NCI-H345 treated with DMSO at 0.1 percent for 48 hours (cell line): Measurements from ENCODE around the gene NUP188.

Experiments used
- DNase-seq: peaks from one replicate; lab custom pipeline; 2025; ENCODE audit not compliant: unreplicated experiment; lab: John Stamatoyannopoulos, UW

Gene NUP188

DNA sequence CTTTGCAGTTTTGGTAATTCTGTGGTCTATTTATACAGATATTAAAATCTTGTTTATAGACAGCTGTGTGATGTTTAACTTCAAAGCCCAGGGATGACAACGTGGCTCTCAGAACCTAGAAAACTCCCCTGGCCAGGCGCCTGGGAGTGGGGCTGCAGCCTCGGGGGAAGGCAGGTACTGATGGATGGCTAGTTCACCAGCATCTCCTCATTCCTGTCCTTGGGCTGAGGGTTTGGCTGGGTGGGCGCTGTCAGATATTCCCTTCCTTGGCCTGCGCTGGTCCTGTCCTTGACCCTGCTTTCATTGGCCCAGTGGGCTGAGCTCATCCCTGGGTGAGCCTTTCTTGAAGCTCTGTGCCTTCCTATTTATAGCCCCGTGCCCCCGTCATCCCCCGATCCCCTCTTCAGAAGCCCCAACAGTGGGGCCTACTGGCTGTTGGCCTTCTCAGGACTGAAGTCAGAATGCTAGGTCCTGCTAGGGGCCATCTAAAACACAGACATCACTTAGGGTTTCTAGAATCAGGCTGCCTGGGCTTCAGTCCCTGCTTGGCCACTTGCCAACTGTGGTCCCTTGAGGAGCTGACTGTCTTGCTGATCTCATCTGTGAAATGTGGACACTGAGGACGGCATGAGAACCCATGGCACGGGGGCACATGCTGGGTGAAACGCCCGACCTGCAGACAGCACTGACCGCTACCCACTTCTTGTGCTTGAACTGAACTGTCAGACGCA lies 59.7 kb downstream of the NUP188 start:
- no peak for DNase-seq

DNA sequence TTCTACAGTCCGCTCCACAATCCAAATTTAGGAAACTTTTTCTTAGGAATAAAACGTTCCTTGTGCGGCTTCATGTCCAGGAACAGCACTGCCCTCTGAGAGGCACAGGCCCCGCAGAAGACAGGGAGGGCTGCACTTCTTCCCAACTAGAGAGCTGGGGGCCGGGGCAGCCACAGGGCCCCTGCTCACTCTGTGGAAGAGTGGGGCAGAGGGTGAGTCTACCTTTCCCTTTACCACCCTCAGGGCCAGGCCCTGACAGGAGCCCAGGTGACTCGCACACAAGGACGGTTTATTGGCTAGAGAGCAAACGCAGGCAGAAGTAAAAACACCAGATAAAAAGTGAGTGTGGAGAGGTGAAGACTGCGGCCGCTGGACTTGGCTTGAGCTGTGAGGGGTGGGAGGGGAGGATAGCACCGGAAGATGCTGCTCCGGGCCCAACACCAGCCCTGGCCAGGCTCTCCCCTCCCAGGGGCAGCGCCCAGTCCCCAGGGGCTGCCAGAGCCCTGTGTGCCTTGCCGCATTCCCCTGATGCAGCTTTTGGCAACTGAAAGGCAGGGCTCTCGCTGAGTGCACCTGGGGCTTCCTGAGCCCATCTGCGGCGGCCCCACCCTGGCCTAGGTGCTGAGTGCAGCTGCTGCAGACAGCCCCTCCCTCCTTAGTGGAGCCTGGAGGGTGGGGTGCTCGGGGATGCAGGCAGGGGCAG lies 60.4 kb downstream of the NUP188 start:
- peak; percentile 65 for DNase-seq

- no peak for DNase-seq
Measured at GRCh38 chr9:129008469-129008965, 61.0 kb downstream of the NUP188 start.

GRCh38 chr9:129008986-129009583 lies 61.6 kb downstream of the NUP188 start:
- no peak for DNase-seq

DNA sequence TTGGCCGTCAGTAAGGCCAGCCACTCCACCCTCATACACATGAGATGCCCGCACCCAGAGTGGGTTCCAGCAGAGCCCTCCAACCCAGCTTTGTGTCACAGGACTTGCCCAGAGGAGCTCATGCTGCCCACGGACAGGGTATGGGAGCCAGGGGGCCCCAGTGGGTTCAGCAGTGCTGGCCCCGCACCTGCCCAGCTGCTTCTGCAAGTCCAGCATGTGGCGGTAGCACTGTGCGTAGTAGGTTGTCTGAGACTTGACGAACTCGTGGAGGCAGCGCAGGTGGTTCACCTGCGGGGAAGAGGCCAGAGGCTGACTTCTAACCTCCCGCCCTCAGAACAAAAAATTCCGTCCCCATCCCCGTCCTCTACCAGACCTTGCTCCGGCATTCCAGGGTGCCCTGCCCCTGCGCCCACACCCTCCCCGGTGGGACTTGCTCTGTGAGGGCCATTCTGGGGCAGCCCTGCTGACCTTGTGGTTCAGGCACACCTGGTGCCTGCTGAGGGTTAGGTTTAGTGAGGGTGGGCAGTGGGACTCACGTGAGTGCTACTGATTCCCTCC lies 62.2 kb downstream of the NUP188 start:
- DNase-seq: no peak

DNA sequence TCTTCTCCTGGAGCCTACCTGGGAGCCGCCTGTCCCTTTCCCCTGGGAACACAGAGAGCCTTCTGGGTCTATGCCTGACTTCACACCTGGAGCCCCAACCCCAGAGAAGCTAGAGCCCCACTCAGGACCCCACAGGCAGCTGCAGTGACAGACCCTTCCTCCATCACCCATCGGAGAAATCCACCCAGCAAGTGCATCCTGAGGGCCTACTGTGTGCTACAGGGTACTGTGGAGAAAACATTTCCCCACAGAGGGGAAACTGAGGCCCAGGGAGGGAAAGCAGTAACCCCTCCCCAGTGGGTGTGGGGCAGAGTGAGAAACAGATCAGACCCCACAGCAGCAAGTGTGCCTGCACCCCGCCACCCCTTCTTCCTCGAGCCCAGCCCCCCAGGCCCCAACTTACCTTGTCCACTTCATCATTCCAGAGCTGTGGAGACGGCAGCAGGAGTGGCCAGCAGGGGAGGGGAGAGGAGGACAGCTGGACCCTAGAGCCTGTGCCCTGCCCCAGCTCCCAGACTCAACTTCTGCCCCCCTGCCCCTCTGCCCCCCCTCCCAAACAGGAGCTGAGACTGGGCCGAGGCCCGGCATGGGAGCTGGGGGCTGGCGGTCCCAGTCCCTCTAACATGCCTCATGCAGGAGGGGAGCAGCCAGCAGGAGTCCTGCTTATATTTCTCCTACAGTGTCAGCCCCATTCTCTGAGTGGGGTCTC lies 62.9 kb downstream of the NUP188 start:
- no peak for DNase-seq

DNA sequence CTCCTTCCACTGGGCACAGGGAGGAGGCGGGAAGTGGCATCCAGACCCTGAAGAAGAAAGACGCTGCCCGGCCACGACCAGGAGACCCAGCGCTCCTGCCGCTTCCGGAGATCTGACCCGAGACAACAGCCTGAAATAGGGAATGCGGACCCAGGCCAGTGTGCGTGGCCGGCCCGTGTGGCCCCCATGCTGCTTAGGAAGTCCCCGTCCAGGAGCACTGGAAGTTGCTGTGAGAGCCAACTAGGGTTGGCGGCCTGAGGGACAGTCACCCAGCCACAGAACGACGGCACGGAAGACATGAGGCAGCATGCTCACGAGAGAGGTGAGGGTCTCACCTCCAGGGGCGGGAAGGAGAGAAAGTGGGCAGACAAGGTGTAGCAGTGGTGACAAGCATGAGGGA lies 63.7 kb downstream of the NUP188 start:
- no peak for DNase-seq

DNA sequence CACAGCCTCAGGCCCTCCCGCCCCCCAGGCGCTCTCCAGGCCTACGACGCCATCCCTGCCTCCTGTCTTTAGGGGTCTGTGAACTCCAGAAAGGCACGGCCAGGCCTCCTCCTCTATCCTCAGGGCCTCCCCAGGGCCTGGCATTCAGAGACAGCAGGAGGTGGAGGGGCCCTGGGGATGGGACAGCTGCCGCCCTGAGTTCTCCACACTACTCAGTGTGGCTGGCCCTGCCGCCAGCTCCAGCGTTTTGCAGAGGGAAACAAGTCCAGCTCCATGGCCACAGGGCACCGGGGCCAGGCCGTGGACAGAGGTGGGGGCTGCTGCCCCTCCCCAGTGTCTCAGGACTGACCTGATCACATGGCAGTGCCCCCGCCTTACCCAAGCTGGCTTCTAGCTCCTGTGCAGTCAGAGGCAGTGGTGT lies 64.3 kb downstream of the NUP188 start:
- DNase-seq: no peak

GRCh38 chr9:129012343-129012742 lies 64.8 kb downstream of the NUP188 start:
- DNase-seq: no peak

- no peak for DNase-seq
Measured at GRCh38 chr9:129012893-129013448, 65.5 kb downstream of the NUP188 start.

- no peak for DNase-seq
Measured at GRCh38 chr9:129013674-129014073, 66.2 kb downstream of the NUP188 start.

DNA sequence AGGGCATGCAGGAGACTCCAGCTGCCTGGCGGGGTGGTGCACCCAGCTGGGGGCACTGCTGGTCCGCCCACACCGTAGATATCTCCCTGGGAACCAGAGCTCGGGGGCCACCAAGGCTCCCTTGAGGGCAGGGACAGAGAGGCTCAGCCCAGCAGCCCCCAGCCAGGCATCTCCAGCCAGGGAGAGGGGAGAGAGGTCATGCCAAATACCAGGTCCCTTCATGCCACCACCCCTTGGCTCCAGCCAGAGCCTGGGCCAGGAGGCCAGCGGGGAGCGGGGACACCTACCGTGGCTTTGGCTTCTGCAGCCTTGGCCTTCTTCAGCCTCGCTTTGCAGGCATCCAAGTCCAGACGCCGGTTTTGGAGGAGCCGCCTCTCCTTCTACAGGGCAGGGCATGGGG lies 66.6 kb downstream of the NUP188 start:
- no peak for DNase-seq

DNA sequence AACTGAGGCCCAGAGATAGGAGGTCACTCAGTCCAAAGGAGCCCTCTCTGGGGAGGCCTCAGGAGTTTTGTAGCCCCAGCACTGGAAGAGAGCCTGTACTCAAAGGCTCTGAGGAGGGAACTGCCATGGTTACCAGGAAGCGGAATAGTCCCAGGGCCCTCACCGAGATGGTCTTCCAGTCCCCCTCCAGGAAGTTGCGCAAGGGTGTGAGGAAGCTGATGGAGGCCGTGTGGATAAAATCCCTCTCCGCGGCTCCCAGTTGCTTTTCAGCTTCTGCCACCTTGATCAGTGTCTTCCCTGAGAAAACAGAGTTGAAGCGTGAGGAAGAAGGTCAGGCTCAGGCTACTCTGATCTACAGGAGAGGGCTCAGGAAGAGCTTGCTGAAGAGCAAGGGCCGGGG lies 67.1 kb downstream of the NUP188 start:
- DNase-seq: no peak

- DNase-seq: no peak
Measured at GRCh38 chr9:129021091-129021490, 73.6 kb downstream of the NUP188 start.

DNA sequence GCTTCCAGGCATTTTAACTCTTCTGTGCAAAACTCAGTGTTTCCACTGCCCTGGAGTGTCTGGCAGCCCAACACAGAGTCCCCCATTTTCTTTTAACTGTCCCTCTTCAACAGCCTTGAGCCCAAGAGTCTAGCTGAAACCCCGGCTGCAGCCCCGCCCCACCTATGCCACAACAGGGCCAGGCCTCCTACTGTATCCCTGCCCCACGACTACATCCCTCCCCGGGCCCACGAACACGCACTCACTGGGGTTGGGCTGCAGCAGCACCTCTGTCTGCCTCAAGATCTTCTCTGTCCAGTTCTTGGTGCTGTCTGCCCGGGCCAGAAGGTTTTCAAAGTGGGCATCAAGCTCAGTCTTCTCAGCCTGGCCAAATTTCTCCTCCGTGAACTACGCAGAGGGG lies 74.5 kb downstream of the NUP188 start:
- no peak for DNase-seq

DNA sequence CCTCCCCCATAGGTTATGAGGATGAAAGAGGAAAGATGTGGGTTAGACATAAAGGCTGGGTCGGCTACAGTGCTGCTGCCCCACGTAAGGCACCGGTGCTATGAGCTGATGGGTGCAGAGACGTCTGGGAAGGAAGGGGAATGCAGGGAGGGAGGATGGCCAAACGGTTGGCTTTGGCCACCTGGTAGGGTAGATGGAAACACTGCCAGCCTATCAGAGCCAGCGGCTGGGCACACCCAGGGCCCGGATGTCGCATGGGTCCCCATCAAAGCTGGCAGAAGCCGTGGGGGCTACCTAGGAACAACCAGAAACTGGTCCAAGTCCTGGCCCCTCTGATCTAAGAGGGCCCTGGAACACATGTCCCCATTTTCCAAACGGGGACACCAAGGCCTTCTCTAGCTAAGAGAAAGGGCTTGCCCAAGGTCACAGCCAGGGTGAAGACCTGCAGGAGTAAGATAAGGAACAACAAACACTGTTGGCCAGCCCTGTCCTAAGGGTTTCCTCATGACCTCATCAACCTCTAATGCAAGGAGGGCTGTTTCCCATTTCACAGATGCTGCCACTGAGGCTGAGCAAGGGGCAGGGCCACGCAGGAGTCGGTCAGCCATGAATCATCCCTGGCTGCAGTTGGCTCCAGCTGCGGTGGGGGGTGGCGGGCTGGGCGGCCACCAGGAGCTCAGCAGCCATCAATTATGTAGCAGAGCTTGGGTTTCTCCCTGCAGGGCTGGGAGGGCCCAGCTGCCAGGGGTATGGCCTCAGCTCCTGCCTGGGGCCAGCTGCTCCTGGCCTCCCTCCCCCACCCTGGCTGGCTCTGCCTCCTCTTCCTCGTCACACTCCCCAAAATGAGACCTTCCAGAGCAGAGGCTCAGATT lies 75.8 kb downstream of the NUP188 start:
- no peak for DNase-seq

DNA sequence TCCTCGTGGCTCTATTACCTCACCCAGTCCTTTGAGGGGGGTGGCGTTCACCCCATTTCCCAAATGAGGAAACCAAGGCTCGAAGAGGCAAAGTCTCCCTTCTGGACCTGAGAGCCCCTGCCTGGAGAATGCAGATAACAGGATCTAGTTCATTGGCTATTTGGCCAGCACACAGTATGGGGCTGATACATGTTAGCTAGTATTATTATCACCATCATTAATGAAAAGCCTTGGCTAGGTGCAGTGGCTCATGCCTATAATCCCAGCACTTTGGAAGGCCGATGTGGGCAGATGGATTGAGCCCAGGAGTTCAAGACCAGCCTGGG lies 76.4 kb downstream of the NUP188 start:
- no peak for DNase-seq

DNA sequence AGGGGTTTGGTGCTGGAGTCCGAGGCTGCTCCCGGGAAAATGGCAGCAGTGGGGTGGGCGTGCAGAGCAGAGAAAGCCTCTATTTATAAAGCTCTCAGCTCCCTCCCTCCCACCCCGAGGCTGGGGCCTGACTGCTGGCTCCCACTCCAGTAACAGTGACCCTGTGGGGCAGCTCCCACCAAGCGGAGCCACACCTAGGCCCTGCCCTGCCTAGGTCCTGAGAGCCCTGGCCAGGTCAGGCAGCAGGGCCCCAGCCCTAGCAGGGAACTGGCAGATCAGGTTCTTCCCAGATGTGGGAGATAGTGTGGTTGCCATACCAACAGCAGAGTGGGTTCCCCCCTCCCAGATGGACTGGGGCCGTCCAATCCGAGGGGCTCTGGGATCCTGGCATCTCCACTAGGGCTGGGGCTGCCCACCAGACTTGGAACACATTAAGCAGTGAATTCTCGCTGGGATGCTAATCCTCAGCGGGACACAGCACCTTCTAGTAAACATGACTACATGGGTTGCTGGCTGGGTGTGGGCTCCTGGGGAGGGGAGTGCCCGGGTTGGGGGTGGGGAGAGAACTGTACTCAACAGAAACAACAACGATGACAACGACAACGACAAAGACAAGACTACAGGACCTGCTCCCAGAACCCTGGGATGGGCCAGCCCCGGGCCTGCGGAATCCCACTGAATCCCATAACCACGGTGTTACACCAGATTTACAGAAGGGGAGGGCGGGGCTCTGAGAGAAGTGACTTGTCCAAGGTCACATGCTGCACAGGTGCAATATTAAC lies 79.1 kb downstream of the NUP188 start:
- DNase-seq: no peak

DNA sequence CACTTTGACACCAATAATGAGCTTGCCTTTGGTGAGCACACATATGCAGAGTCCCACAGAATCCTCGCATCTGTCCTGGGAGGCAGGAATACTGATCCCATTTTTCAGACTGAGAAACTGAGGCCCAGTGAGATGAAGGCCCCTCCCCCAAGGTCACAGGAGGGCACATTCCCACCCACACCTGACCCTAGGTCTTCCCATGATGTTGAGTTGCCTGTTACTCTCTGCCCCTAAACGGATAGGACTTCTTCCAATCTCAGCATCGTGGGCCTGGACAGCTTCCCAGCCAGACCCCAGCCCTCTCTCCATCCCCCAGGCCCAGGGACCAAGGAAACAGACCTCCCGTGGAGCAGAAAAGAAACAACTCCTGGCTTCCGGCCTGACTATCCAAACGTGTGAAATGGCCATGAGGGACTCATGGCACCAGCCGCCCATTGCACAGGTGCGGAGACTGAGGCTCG lies 79.8 kb downstream of the NUP188 start:
- DNase-seq: no peak
